Right atrium auricular region (tissue), 2 donors: ENCODE data around the gene CADM1. TPM values are rescaled to one million over a fixed set of nuclear protein-coding genes. Genes with fewer than 3 reads are reported as not detected.

ENCODE experiments used
- DNase-seq: peaks from one replicate; pipeline ENCODE4 v3.0.0-alpha.2; 2019; ENCODE audit warnings: low spot score
- H3K27ac ChIP-seq, 2 donors: fragments of 200-600 bp; sonication (generic); 1 replicate in 1 of 2; 2 replicates in 1 of 2; pipeline ENCODE4 v1.5.1; 2016 to 2019
- H3K27me3 ChIP-seq, 2 donors: fragments of 200-600 bp; sonication (generic); one replicate each; pipeline versions ENCODE4 v1.5.1 to v1.6.0; 2017 to 2019
- H3K36me3 ChIP-seq: fragments of 200-600 bp; sonication (generic); one replicate; pipeline ENCODE4 v1.5.1; 2016
- H3K4me1 ChIP-seq, 2 donors: fragments of 200-600 bp; sonication (generic); one replicate each; pipeline versions ENCODE4 v1.5.1 to v1.6.0; 2017 to 2019
- H3K4me3 ChIP-seq, 2 donors: fragments of 200-600 bp; sonication (generic); 1 replicate in 1 of 2; 2 replicates in 1 of 2; pipeline ENCODE4 v1.5.1; 2017 to 2019; ENCODE audit warnings: mild to moderate bottlenecking in 1 of 2, moderate library complexity in 1 of 2
- H3K9me3 ChIP-seq, 2 donors: fragments of 200-600 bp; sonication (generic); one replicate each; pipeline ENCODE4 v1.5.1; 2019
- total RNA-seq, 2 donors: library from RNA; depleted of rRNA; stranded (reverse); fragments of >200 nt; gene quantifications; one replicate each; pipeline ENCODE4 v1.1.0, GENCODE V29; 2016
- TF ChIP-seq, protein P1 (sequence below), 2 donors: fragments of 200-600 bp; sonication (generic); IDR thresholded peaks; one replicate each; pipeline ENCODE4 v1.5.1; 2019; ENCODE audit warnings: antibody characterized with exemption in 2 of 2

CADM1 gene
- total RNA-seq, 2 donors from 2014 or later, result 19.8 to 33.9 TPM

DNA sequence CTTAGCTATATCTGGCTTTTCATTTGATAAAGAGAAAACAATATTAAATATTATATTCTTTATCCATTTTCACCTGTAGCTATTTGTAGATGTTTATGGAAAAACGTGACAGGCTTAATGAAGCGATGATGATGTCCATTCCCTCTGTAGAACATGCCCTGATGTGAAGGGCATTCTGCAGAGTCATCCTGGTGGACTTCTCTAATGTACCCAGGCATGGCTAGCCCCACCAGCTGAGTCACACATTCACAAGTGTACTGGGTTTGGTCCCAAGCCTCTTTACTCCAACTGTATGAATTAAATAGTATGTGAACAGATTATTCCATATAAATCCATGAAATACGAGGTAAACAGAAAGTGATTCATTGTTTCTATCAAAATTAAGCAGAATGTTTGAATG, 139.3 kb downstream of the CADM1 start:
- DNase-seq, result no peak
- H3K9me3 ChIP-seq, result no peaks in the 10 kb centered on the region
- no peaks in the 10 kb centered on the region for H3K27me3 ChIP-seq
- peaks cover 0 to 7% of the 10 kb centered on the region in 2 donors for H3K4me1 ChIP-seq
- no peak overlapping the region for H3K4me3 ChIP-seq
- TF ChIP-seq, protein P1, sequence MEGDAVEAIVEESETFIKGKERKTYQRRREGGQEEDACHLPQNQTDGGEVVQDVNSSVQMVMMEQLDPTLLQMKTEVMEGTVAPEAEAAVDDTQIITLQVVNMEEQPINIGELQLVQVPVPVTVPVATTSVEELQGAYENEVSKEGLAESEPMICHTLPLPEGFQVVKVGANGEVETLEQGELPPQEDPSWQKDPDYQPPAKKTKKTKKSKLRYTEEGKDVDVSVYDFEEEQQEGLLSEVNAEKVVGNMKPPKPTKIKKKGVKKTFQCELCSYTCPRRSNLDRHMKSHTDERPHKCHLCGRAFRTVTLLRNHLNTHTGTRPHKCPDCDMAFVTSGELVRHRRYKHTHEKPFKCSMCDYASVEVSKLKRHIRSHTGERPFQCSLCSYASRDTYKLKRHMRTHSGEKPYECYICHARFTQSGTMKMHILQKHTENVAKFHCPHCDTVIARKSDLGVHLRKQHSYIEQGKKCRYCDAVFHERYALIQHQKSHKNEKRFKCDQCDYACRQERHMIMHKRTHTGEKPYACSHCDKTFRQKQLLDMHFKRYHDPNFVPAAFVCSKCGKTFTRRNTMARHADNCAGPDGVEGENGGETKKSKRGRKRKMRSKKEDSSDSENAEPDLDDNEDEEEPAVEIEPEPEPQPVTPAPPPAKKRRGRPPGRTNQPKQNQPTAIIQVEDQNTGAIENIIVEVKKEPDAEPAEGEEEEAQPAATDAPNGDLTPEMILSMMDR (IDR thresholded peaks at IDR 0.05), result no peak
- no peak overlapping the region for H3K27ac ChIP-seq
- H3K36me3 ChIP-seq, result no peaks in the 10 kb centered on the region

DNA sequence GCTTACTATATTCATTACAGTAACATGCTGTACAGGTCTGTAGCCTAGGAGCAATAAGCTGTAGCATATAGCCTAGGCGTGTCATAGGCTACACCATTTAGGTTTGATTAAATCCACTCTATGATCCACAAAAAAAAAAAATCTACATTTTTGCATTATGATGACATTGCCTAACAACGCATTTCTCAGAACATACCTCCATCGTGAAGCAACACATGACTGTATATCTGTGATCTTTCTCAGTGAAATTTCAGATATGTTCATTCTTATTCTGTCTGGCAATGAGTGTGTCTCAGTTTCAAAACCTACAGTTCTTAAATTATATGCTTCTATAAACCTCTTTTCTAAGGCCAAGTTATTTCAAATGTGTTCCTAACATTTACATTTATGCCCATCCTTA, 140.3 kb downstream of the CADM1 start:
- Histone ChIP-seq H3K9me3 (no peaks in the 10 kb centered on the region), H3K27me3 (no peaks in the 10 kb centered on the region), H3K4me3 (no peak overlapping the region), H3K27ac (no peak overlapping the region), H3K36me3 (no peaks in the 10 kb centered on the region), H3K4me1 (peaks cover 0 to 7% of the 10 kb centered on the region in 2 donors)
- TF ChIP-seq, protein P1 (IDR thresholded peaks at IDR 0.05), result no peak
- DNase-seq, result no peak

DNA sequence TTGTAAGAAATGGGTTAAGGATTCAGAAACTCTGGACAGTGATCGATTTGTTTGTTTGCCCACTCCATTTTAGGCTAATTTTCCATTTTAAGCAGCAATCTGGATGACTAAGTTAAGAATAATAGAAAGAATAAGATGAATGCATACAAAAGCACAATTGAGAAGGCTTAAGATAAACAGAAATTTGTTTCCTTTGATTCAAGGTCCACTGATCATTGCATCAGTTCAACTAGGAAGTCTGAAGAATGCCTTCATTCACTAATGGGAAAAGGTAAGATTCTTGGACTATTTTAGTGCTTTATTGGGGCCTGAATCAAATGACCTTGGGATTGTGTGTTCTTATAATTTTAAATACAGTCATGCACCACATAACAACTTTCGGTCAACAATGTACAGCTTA, 140.8 kb downstream of the CADM1 start:
- H3K27me3 ChIP-seq, result no peaks in the 10 kb centered on the region
- no peaks in the 10 kb centered on the region for H3K36me3 ChIP-seq
- TF ChIP-seq, protein P1 (IDR thresholded peaks at IDR 0.05), result no peak
- no peak overlapping the region for H3K27ac ChIP-seq
- H3K4me3 ChIP-seq, result no peak overlapping the region
- H3K4me1 ChIP-seq, result peaks cover 0 to 7% of the 10 kb centered on the region in 2 donors
- no peak for DNase-seq
- H3K9me3 ChIP-seq, result no peaks in the 10 kb centered on the region

DNA sequence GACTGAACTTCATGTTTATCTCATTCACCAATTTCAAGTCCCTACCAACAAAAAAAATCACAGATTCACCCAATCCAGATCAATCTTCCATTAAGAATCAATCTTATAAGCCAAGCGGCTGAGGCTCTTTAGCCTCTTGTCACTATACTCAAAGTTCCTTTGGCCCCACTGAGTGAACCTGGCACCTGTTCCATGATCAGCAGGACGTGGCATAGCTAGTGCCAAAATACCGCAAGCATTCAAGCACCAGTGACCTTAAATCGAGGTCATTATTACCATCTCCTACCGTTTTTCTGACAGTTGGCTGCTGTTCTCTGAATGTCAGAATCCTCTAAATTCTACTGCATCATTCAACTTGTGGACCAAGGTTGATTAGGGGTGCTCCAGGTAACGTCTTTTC, 141.2 kb downstream of the CADM1 start:
- Histone ChIP-seq H3K27me3 (no peaks in the 10 kb centered on the region), H3K36me3 (no peaks in the 10 kb centered on the region), H3K27ac (no peak overlapping the region), H3K9me3 (no peaks in the 10 kb centered on the region), H3K4me3 (no peak overlapping the region), H3K4me1 (peaks cover 0 to 7% of the 10 kb centered on the region in 2 donors)
- TF ChIP-seq, protein P1 (IDR thresholded peaks at IDR 0.05), result no peak
- no peak for DNase-seq

DNA sequence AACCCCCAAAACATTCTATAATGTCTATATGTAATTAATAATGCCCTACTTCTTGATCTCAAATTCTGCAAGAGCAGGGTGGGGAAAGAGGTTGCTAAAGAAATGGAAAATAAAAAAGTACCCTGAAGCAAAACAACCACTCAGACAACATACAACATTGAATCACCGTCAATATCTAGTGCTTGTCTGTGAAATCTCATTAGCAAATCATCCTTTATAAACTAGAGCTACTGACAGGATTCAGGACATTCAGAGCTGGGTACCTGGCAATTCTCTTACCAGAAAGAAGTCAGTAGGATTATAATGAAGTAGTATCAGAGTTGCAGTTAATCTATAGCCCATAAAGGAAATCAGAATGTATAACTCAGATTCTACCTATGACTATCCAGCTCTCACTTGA, 143.2 kb downstream of the CADM1 start:
- Histone ChIP-seq H3K36me3 (no peaks in the 10 kb centered on the region), H3K27ac (no peak overlapping the region), H3K4me3 (no peak overlapping the region), H3K9me3 (no peaks in the 10 kb centered on the region), H3K27me3 (no peaks in the 10 kb centered on the region), H3K4me1 (peaks cover 0 to 7% of the 10 kb centered on the region in 2 donors)
- no peak for DNase-seq
- TF ChIP-seq, protein P1 (IDR thresholded peaks at IDR 0.05), result no peak

DNA sequence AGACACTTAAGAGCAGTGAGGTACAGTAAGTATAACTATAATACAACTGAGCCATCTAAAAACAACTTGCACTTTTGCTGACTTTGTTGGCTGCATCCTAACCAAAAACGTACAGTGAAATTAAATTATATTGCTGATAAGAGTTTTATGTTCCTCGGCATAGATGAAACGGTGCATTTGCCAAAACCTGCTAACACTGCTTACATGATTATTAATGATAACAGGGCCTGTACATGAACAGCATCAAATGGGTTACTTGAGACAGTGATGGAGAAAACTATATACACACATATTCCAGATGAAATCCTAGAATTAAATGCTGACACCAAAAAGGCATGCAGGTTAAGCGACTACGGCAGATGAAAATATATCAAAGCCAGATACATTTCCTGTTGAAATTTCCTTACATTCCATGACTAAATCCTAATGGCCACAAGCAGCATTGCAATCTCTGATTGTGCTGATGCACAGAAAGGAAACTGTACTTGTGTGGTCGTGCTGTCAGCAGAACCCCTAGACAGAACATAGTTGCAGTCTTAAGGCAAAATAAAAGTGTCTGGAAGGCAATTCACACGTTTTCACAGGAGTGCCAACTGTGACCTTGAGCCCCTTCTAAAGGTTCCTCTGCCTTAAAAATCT, 143.9 kb downstream of the CADM1 start:
- DNase-seq, result no peak
- Histone ChIP-seq H3K4me1 (peaks cover 0 to 7% of the 10 kb centered on the region in 2 donors), H3K4me3 (no peak overlapping the region), H3K9me3 (no peaks in the 10 kb centered on the region), H3K27ac (no peak overlapping the region), H3K36me3 (no peaks in the 10 kb centered on the region), H3K27me3 (no peaks in the 10 kb centered on the region)
- TF ChIP-seq, protein P1 (IDR thresholded peaks at IDR 0.05), result no peak
